H1 (cell line): Measurements from ENCODE around the gene TUBA4B. TPM values are rescaled to one million over a fixed set of nuclear protein-coding genes. Genes with fewer than 3 reads are reported as not detected.

Experiments used
- CTCF ChIA-PET: fragments of 300-600 bp; sonication (Branson Sonifier 250); formaldehyde crosslinking; loops from one replicate; lab custom pipeline; 2021; ENCODE audit not compliant: partially characterized antibody; lab: Charles Lee
- POLR2A ChIA-PET: fragments of 300-600 bp; sonication (Branson Sonifier 250); formaldehyde crosslinking; loops from one replicate; lab custom pipeline; 2021; ENCODE audit warnings: inconsistent platforms; ENCODE audit not compliant: partially characterized antibody; lab: Charles Lee
- DNase-seq, 2 experiments: peaks; one replicate each; pipeline versions ENCODE4 v3.0.0 to v3.0.0-alpha.2; 2010 to 2022; ENCODE audit warnings: low spot score in 2 of 2, low read depth in 1 of 2, mixed read lengths in 1 of 2
- FAIRE-seq: peaks from 2 replicates; lab custom pipeline; 2011; peaks lifted over from hg19 to GRCh38; lab: Jason Lieb, UNC
- H2AFZ ChIP-seq: 2 replicates; pipeline ENCODE4 v1.8.1; 2012; ENCODE audit warnings: low read length, inconsistent platforms
- H2AK5ac ChIP-seq: 2 replicates; pipeline ENCODE4 v1.6.1; 2013; ENCODE audit warnings: low read depth, low read length
- H2BK120ac ChIP-seq: replicated peaks from 2 replicates; pipeline ENCODE3; 2013; ENCODE audit warnings: low read depth, low read length, inconsistent platforms
- H2BK12ac ChIP-seq: 2 replicates; pipeline ENCODE4 v1.6.1; 2013; ENCODE audit warnings: low read depth, low read length
- H2BK15ac ChIP-seq: 2 replicates; pipeline ENCODE4 v1.6.1; 2013; ENCODE audit warnings: low read length
- H2BK20ac ChIP-seq: 2 replicates; pipeline ENCODE4 v1.6.1; 2013; ENCODE audit warnings: low read length
- H2BK5ac ChIP-seq: 2 replicates; pipeline ENCODE4 v1.6.1; 2013; ENCODE audit warnings: low read depth, low read length
- H3K14ac ChIP-seq: 2 replicates; pipeline ENCODE4 v1.6.1; 2013; ENCODE audit warnings: inconsistent platforms; ENCODE audit not compliant: insufficient read length
- H3K18ac ChIP-seq: 2 replicates; pipeline ENCODE4 v1.6.1; 2013; ENCODE audit warnings: low read length; ENCODE audit errors: extremely low read depth
- H3K23ac ChIP-seq: 2 replicates; pipeline ENCODE4 v1.6.1; 2013; ENCODE audit warnings: inconsistent platforms; ENCODE audit not compliant: insufficient read length
- H3K23me2 ChIP-seq: 2 replicates; pipeline ENCODE4 v1.6.1; 2013; ENCODE audit warnings: low read depth, low read length
- H3K27ac ChIP-seq: 2 replicates; pipeline ENCODE4 v1.6.1; 2011; ENCODE audit warnings: low read depth, low read length, inconsistent platforms
- H3K27me3 ChIP-seq, 4 experiments: replicated peaks in 1 of 4; 1 replicate in 1 of 4; 2 replicates in 3 of 4; pipeline versions ENCODE4 v1.6.1 to v1.8.1; 2011 to 2013; ENCODE audit warnings: low read length in 3 of 4, mild to moderate bottlenecking in 3 of 4, inconsistent platforms in 2 of 4, mixed read lengths in 2 of 4, moderate library complexity in 1 of 4; ENCODE audit not compliant: control insufficient read depth in 3 of 4, insufficient read depth in 3 of 4; ENCODE audit errors: extremely low read depth in 1 of 4
- H3K36me3 ChIP-seq, 4 experiments: 2 replicates each; pipeline versions ENCODE4 v1.6.1 to v1.8.1; 2011 to 2013; ENCODE audit warnings: mild to moderate bottlenecking in 4 of 4, low read length in 3 of 4, moderate library complexity in 2 of 4, control low read depth in 1 of 4, inconsistent platforms in 1 of 4; ENCODE audit not compliant: insufficient read depth in 4 of 4, control insufficient read depth in 2 of 4
- H3K4ac ChIP-seq: replicated peaks from 2 replicates; pipeline ENCODE3; 2013; ENCODE audit warnings: low read length, low read depth, mixed read lengths, inconsistent platforms; ENCODE audit not compliant: insufficient read length
- H3K4me1 ChIP-seq, 4 experiments: replicated peaks in 1 of 4; 1 replicate in 1 of 4; 2 replicates in 3 of 4; pipeline versions ENCODE4 v1.6.1 to v1.8.1; 2011 to 2013; ENCODE audit warnings: low read length in 3 of 4, inconsistent platforms in 2 of 4, mixed read lengths in 1 of 4; ENCODE audit not compliant: insufficient read depth in 4 of 4, control insufficient read depth in 3 of 4
- H3K4me2 ChIP-seq, 2 experiments: 2 replicates each; pipeline versions ENCODE4 v1.6.1 to v1.8.1; 2011 to 2013; ENCODE audit warnings: low read depth in 2 of 2, low read length in 2 of 2, control low read depth in 1 of 2, inconsistent platforms in 1 of 2, mild to moderate bottlenecking in 1 of 2; ENCODE audit not compliant: insufficient read depth in 1 of 2
- H3K4me3 ChIP-seq, 4 experiments: fragments of 200-600, 300-600 bp in 1 of 4; sonication (generic), shearing (Covaris generic), sonication (Bioruptor Twin) in 1 of 4; 2 replicates each; pipeline versions ENCODE4 v1.5.1 to v1.8.1; 2011 to 2016; ENCODE audit warnings: low read length in 4 of 4, low read depth in 3 of 4, control low read depth in 2 of 4, inconsistent platforms in 2 of 4, mild to moderate bottlenecking in 2 of 4, mixed read lengths in 1 of 4, moderate library complexity in 1 of 4; ENCODE audit not compliant: insufficient read depth in 2 of 4; ENCODE audit errors: extremely low read depth in 1 of 4
- H3K56ac ChIP-seq: replicated peaks from 2 replicates; pipeline ENCODE3; 2013; ENCODE audit warnings: low read depth, mild to moderate bottlenecking, mixed read lengths, low read length, inconsistent platforms; ENCODE audit not compliant: insufficient read length
- H3K79me1 ChIP-seq: 2 replicates; pipeline ENCODE4 v1.6.1; 2013; ENCODE audit warnings: low read depth, low read length, control low read depth
- H3K79me2 ChIP-seq, 2 experiments: 2 replicates each; pipeline versions ENCODE4 v1.6.1 to v1.8.1; 2012 to 2013; ENCODE audit warnings: low read length in 2 of 2, mild to moderate bottlenecking in 2 of 2, inconsistent platforms in 1 of 2; ENCODE audit not compliant: insufficient read depth in 2 of 2, control insufficient read depth in 1 of 2
- H3K9ac ChIP-seq, 4 experiments: replicated peaks in 1 of 4; 1 replicate in 1 of 4; 2 replicates in 3 of 4; pipeline versions ENCODE4 v1.6.1 to v1.8.1; 2011 to 2013; ENCODE audit warnings: low read depth in 3 of 4, low read length in 3 of 4, control low read depth in 2 of 4, mild to moderate bottlenecking in 2 of 4, moderate library complexity in 2 of 4, inconsistent platforms in 1 of 4; ENCODE audit errors: extremely low read depth in 1 of 4
- H3K9me3 ChIP-seq, 2 experiments: 2 replicates each; pipeline versions ENCODE4 v1.6.1 to v1.8.1; 2012 to 2013; ENCODE audit warnings: mild to moderate bottlenecking in 2 of 2, moderate library complexity in 2 of 2, control low read depth in 1 of 2, inconsistent platforms in 1 of 2, low read depth in 1 of 2, low read length in 1 of 2, mixed read lengths in 1 of 2; ENCODE audit not compliant: insufficient read depth in 2 of 2
- H4K20me1 ChIP-seq, 2 experiments: replicated peaks in 1 of 2; 2 replicates each; pipeline versions ENCODE3 to v1.8.1; 2011 to 2013; ENCODE audit warnings: inconsistent platforms in 2 of 2, low read length in 2 of 2, mild to moderate bottlenecking in 1 of 2; ENCODE audit not compliant: insufficient read depth in 2 of 2, control insufficient read depth in 1 of 2
- H4K5ac ChIP-seq: 2 replicates; pipeline ENCODE4 v1.6.1; 2013; ENCODE audit warnings: low read length, low read depth, mixed read lengths, inconsistent platforms; ENCODE audit not compliant: insufficient read length
- H4K8ac ChIP-seq: 2 replicates; pipeline ENCODE4 v1.8.0; 2013; ENCODE audit warnings: mild to moderate bottlenecking, moderate library complexity, low read length, inconsistent platforms; ENCODE audit not compliant: insufficient read depth; ENCODE audit errors: extremely low read depth
- H4K91ac ChIP-seq: replicated peaks from 2 replicates; pipeline ENCODE3; 2013; ENCODE audit warnings: low read length, mixed read lengths, inconsistent platforms; ENCODE audit not compliant: insufficient read length
- ATF2 ChIP-seq: IDR thresholded peaks from 2 replicates; pipeline ENCODE4 v1.6.1; 2012; ENCODE audit warnings: low read length, inconsistent platforms
- CHD1 ChIP-seq: IDR thresholded peaks from 2 replicates; pipeline ENCODE4 v1.6.1; 2012; ENCODE audit warnings: low read depth, low read length, improper control_type of control experiment
- KDM1A ChIP-seq: fragments of 200-600, 300-600 bp; sonication (generic); IDR thresholded peaks from 2 replicates; pipeline ENCODE4 v1.7.1; 2016; ENCODE audit warnings: mild to moderate bottlenecking, low read length, borderline replicate concordance
- KDM5A ChIP-seq: fragments of 200-600 bp; IDR thresholded peaks from 2 replicates; pipeline ENCODE4 v1.7.1; 2012; ENCODE audit warnings: mild to moderate bottlenecking, low read length, inconsistent platforms, mixed read lengths
- POU5F1 ChIP-seq: IDR thresholded peaks from 2 replicates; pipeline ENCODE4 v1.6.1; 2011; ENCODE audit warnings: low read depth, mild to moderate bottlenecking, low read length, moderate library complexity
- RFX5 ChIP-seq: IDR thresholded peaks from 2 replicates; pipeline ENCODE4 v1.6.1; 2011; ENCODE audit warnings: low read depth, low read length, improper control_type of control experiment, borderline replicate concordance
- SP2 ChIP-seq: IDR thresholded peaks from 2 replicates; pipeline ENCODE4 v1.6.1; 2012; ENCODE audit warnings: mild to moderate bottlenecking, low read length, inconsistent platforms
- SUZ12 ChIP-seq: fragments of 200-600 bp; sonication (generic); IDR thresholded peaks from 2 replicates; pipeline ENCODE4 v1.6.1; 2012; ENCODE audit warnings: mild to moderate bottlenecking, inconsistent platforms, low read length, moderate library complexity, mixed read lengths
- TAF7 ChIP-seq: optimal IDR thresholded peaks from 2 replicates; pipeline ENCODE3; 2011; ENCODE audit warnings: low read depth, mild to moderate bottlenecking, inconsistent platforms, low read length, moderate library complexity, borderline replicate concordance
- TBP ChIP-seq: IDR thresholded peaks from 2 replicates; pipeline ENCODE4 v1.6.1; 2011; ENCODE audit warnings: low read depth, low read length, improper control_type of control experiment
- WGBS, 2 experiments: shearing (Covaris generic) in 1 of 2; methylation state at CpG; one replicate each; pipeline versions ENCODE4 v1.1.6 to v1.1.7; 2013 to 2015; ENCODE audit warnings: low lambda C conversion rate in 2 of 2, mixed read lengths in 2 of 2, inconsistent platforms in 1 of 2, low coverage in 1 of 2, missing lambda C conversion rate in 1 of 2; ENCODE audit not compliant: insufficient replicate concordance in 2 of 2, insufficient coverage in 1 of 2, insufficient read length in 1 of 2; ENCODE audit errors: extremely low coverage in 1 of 2, missing lambda C conversion rate in 1 of 2; 5-methylcytosine and 5-hydroxymethylcytosine counted together
- polyA plus RNA-seq, 7 experiments: library from polyadenylated mRNA; depleted of rRNA in 3 of 7; stranded (reverse) in 5 of 7; unstranded in 2 of 7; fragments of >200 nt in 5 of 7; fragments of 200-250 nt in 2 of 7; gene quantifications; 1 replicate in 5 of 7; 2 replicates in 1 of 7; 4 replicates in 1 of 7; pipeline versions ENCODE4 v1.2.1 to v1.2.3, GENCODE V29; 2011 to 2013; ENCODE audit warnings: missing spikeins in 2 of 7, mixed read lengths in 2 of 7
- total RNA-seq: library from RNA; stranded (reverse); fragmentation: NEBNext Ultra II Directional; extraction: Animal tissue kit (Norgen Biotek cat#: 25700); gene quantifications from 2 replicates; pipeline ENCODE4 v1.2.1, GENCODE V29; 2021

Gene TUBA4B
- total and polyA plus RNA-seq, 2 of the 8 experiments (the other 6 are each of a cell fraction or from before 2014, with no cell fraction given) = 0.08 to 0.24 TPM

GRCh38 chr2:219284501-219285372 is 31.7 kb downstream of the TUBA4B start:
- H3K79me2 ChIP-seq = no peaks in the 10 kb centered on the region
- H4K5ac ChIP-seq = no peak overlapping the region
- no peak for FAIRE-seq
- H2BK20ac ChIP-seq = no peak overlapping the region
- no peak overlapping the region for H3K27ac ChIP-seq
- no peaks in the 10 kb centered on the region for H3K27me3 ChIP-seq
- no peak overlapping the region for H2BK15ac ChIP-seq
- H3K23me2 ChIP-seq = peaks cover 3% of the 10 kb centered on the region; the same call in 1 of the 2 replicates
- H4K8ac ChIP-seq = no peak overlapping the region
- DNase-seq = no peak
- no peaks in the 10 kb centered on the region for H3K9me3 ChIP-seq
- no peak overlapping the region for H3K4ac ChIP-seq
- H3K4me2 ChIP-seq = no peak overlapping the region
- no peak overlapping the region for H3K14ac ChIP-seq
- H3K79me1 ChIP-seq = no peaks in the 10 kb centered on the region; the same call in 1 of the 2 replicates
- no peak overlapping the region for H2BK12ac ChIP-seq
- no peak overlapping the region for H3K23ac ChIP-seq
- CTCF ChIA-PET = interaction anchor here (0.5 to 12.1 kb wide), 11 partner anchors 7 to 256 kb away, joined by 3 to 220 read pairs (median 4); partner anchors contain the start of genes CNPPD1, GLB1L and STK16
- H3K18ac ChIP-seq = no peak overlapping the region
- H4K91ac ChIP-seq = no peak overlapping the region
- POLR2A ChIA-PET = interaction anchor here (1.0 to 2.6 kb wide), 4 partner anchors 8 to 66 kb away, joined by 3 to 6 read pairs (median 3); partner anchors contain the start of genes ABCB6, GLB1L, PTPRN and STK16
- H3K56ac ChIP-seq = no peak overlapping the region
- H3K4me1 ChIP-seq = peaks cover 0 to 15% (median 9%) of the 10 kb centered on the region in 4 experiments; a peak in 6 of 7 replicates
- H3K4me3 ChIP-seq = no peak overlapping the region
- no peak overlapping the region for H2BK120ac ChIP-seq
- H2AK5ac ChIP-seq = no peak overlapping the region
- WGBS, 2 experiments = 90% methylated on average over 16 of the region's 16 CpGs; no CpG with 5 or more reads in 1 of the 2 experiments
- no peak overlapping the region; a peak in 1 of 7 replicates for H3K9ac ChIP-seq
- no peak overlapping the region for H2BK5ac ChIP-seq
- peaks cover 0 to 4% (median under 1%) of the 10 kb centered on the region in 4 experiments; a peak in 3 of 8 replicates for H3K36me3 ChIP-seq
- no peak overlapping the region for H2AFZ ChIP-seq
- H4K20me1 ChIP-seq = peaks cover 0 to 2% of the 10 kb centered on the region in 2 experiments
- TF ChIP-seq ATF2 (no peak), KDM1A (no peak), SUZ12 (no peak), RFX5 (no peak), CHD1 (no peak), TBP (no peak), KDM5A (no peak), POU5F1 (no peak), TAF7 (no peak), SP2 (no peak)
